HG03354 (cell line): ENCODE results near the gene IGFBP4.
"Not testable (repeated sequence)": the region's sequence is repeated elsewhere in the genome, so short reads cannot be mapped to it uniquely, and the experiment has no call there.

ENCODE experiments used
- ATAC-seq: cut with Tn5 transposase; IDR thresholded peaks from one replicate; pipeline ENCODE4 v1.9.1; 2021; ENCODE audit warnings: mild to moderate bottlenecking; ENCODE audit not compliant: unreplicated experiment, poor library complexity, severe bottlenecking

Gene IGFBP4

DNA sequence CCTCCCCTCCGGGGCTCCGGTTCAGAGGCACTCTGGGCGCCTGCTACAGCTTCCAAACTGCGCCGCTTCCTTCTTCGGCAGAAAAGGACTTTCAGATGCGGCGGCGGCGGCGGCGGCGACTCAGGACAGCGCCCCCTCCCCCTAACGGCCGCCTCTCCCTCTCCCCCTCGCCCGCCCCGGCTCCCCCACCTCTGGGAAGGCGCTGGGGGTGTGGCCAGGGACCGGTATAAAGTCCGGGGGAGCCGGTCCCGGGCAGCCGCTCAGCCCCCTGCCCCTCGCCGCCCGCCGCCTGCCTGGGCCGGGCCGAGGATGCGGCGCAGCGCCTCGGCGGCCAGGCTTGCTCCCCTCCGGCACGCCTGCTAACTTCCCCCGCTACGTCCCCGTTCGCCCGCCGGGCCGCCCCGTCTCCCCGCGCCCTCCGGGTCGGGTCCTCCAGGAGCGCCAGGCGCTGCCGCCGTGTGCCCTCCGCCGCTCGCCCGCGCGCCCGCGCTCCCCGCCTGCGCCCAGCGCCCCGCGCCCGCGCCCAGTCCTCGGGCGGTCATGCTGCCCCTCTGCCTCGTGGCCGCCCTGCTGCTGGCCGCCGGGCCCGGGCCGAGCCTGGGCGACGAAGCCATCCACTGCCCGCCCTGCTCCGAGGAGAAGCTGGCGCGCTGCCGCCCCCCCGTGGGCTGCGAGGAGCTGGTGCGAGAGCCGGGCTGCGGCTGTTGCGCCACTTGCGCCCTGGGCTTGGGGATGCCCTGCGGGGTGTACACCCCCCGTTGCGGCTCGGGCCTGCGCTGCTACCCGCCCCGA, at the start of gene IGFBP4:
Gene IGFBP4 (plus strand): TSS at position 255 of the 792 bp plus-strand sequence. CDS start 286 bp downstream, at position 541.
- no peak for ATAC-seq

- no peak for ATAC-seq
Observed at GRCh38 chr17:40399185-40399584, 44.1 kb upstream of the IGFBP4 start.

DNA sequence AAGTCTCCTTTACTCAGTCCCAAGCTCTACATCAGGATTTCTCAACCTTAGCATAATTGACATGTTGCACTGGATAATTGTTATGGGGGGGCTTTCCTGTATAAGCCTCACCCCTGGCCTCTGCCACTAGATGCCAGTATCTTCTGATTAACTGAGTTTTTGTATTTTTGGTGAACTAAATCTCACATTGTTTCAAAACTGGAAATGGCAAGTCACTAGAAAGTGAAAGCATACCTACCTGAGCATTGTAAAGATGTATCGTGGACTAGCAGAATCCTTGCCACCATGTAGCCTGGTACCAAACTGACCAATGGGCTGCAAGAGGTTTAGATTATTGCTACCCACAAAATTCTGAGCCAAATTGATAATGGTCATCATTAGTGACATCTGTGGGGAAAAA, 40.6 kb upstream of the IGFBP4 start:
- ATAC-seq, result no peak

- ATAC-seq, result no peak
Observed at GRCh38 chr17:40404003-40404402, 39.2 kb upstream of the IGFBP4 start.

GRCh38 chr17:40407460-40407859, 35.8 kb upstream of the IGFBP4 start:
- no peak for ATAC-seq

DNA sequence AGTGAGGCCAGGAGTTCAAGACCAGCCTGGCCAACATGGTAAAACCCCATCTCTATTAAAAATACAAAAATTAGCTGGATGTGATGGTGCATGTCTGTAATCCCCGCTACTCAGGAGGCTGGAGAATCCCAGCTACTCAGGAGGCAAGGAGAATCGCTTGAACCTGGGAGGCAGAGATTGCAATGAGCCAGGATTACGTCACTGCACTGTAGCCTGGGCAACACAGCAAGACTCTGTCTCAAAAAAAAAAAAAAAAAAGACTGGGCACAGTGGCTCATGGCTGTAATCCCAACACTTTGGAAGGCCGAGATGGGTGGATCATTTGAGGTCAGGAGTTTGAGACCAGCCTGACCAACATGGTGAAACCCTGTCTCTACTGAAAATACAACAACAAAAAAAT, 33.7 kb upstream of the IGFBP4 start:
- ATAC-seq, result not testable (repeated sequence)

- no peak for ATAC-seq
Observed at GRCh38 chr17:40410082-40410481, 33.2 kb upstream of the IGFBP4 start.

GRCh38 chr17:40411821-40412220, 31.4 kb upstream of the IGFBP4 start:
- ATAC-seq, result no peak

DNA sequence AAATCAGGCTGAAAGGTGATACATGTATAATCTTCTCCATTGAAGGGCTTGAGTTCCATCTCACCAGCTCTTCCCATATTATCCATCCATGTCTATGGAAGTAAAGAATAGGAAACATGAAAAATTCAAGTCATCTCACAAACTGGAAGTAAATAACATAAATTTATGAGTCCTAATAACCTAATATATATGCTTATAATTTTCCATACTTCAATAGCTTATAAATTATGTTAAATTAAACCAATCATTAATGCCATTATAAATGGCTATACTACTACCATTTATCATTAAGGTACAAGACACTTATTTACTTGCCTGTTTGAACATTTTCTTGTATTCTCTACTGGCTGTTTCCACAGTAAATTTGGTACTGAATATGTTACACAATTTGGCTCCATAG, 30.4 kb upstream of the IGFBP4 start:
- ATAC-seq, result no peak

DNA sequence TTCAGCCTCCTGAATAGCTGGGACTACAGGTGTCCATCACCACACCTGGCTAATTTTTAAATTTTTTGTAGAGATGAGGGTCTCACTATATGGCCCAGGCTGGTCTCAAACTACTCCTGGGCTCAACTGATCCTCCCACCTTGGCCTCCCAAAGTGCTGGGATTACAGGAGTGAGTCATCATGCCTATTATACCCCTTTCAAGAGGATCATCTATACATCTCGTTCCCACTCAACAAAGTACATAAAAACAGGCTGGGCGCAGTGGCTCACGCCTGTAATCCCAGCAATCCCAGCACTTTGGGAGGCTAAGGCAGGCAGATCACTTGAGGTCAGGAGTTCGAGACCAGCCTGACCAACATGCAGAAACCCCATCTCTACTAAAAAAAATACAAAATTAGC, 28.9 kb upstream of the IGFBP4 start:
- not testable (repeated sequence) for ATAC-seq

DNA sequence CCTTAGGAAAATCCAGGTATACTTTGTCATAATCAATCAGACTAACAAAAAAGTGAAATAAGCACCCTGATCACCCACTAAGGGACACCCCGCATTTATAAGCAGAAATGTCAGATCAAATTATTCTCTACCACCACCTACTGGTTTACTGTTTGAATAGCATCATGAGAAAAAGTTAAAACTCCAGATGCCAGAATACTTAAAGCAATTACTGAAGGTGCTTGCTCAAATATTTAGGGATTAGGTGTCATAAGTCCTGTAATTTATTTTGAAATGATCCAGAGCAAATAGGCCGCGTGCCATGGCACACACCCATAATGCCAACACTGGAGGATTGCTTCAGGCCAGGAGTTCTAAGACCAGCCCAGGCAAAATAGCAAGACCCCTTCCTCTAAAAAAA, 27.9 kb upstream of the IGFBP4 start:
- no peak for ATAC-seq

DNA sequence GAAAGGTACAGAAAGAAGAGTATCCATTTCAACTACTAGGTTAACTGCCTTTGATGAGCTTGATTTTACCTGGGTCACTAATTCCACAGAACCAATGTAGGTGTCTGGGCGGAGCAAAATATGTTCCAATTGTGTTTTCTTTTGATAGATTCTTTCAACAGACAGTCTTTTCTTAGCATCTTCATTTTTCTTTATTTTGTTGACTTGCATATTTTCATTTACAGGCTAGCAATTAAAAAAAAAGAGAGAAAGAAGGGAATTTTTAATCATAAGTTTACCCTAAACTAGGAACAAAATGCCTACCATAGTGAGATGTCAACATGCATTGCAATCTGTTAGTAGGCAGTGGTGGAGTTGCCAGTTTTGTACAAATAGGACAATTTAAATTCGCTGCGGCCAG, 26.6 kb upstream of the IGFBP4 start:
- ATAC-seq, result no peak

- ATAC-seq, result peak; percentile 14
Observed at GRCh38 chr17:40417258-40417608, 26.0 kb upstream of the IGFBP4 start.

DNA sequence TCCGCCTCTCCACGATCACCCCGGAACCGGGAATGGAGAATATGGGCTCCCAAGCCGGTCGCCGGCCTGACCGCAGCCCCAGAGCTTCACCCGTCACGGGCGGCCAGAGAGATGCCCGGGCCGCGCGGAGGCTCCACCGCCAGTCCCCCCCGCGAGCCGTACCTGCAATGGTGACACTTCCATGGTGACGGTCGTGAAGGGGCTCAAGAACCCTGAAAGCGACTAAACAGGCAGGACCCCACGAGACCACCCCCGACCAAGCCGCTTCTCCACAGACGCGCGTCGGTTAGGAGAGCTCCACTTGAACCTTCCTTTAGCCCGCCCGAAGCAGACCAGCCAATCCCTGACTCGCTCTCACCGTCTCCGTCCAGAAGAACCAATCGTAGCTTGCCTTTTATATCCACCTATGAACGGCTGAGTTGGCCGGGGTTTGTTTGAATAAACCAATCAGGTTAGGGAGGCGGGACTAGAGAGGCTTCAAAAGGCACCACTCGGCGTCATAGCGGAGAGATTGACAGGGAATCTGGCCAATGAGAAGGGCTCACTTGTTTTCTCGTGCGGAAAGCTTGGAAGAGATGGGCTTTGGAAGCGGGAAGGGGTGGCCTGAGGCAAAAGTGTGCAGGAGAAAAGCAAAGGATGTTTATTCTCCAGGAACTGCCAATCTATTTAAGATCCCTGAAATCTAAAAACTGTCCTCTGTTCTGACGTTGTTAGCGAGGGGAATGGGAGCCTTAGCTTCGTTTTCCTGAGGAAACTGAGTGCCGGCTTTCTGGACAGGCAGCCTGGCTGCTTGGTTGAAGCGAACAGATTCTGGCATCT, 25.4 kb upstream of the IGFBP4 start, which contains the start of gene TOP2A:
Gene TOP2A (minus strand): TSS at position 288 of the 819 bp plus-strand sequence. CDS start 105 bp downstream, at position 183.
- peak; percentile 95 for ATAC-seq

DNA sequence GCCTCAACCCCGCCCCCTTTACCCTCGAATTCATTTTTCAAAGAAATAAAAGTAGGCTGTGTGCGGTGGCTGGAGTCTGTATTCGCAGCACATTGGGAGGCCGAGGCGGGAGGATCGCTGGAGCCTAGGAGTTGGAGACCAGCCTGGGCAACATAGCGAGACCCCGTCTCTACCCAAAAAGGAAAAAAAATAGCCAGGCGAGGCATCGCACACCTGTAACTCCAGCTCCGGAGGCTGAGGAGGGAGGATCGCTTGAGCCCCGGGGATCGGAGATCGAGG, 24.9 kb upstream of the IGFBP4 start:
- ATAC-seq, result no peak

GRCh38 chr17:40419559-40420331, 23.5 kb upstream of the IGFBP4 start:
- no peak for ATAC-seq

- ATAC-seq, result no peak
Observed at GRCh38 chr17:40422990-40423633, 20.1 kb upstream of the IGFBP4 start.

DNA sequence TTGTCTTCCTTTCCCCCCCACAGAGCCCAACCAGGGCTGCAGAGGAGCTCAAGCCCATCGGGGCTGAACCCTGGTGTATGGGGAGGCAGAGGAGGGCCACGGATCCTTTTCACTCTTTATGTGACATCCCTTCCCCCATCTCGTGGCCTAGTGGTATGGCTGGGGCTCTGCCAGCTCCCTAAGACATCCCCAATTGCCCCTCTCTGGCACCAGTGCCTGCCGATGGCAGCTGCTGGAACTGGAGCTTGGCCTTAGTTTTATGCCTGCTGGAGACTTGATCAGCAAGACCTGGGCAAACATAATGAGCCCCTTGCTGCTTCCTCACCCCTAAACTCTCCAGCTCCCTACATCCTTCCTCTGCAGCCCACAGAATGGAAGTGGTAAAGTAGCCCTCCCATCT, 17.5 kb upstream of the IGFBP4 start:
- ATAC-seq, result no peak

- ATAC-seq, result no peak
Observed at GRCh38 chr17:40427002-40427491, 16.2 kb upstream of the IGFBP4 start.
